GM12891 (cell line): Measurements from ENCODE around the gene ERFL.

Experiments
- DNase-seq: peaks from one replicate; pipeline ENCODE4 v3.0.0; 2011; ENCODE audit warnings: low spot score; ENCODE audit not compliant: insufficient read length
- FAIRE-seq: peaks from 2 replicates; lab custom pipeline; 2011; peaks lifted over from hg19 to GRCh38; lab: Jason Lieb, UNC
- PAX5 ChIP-seq: IDR thresholded peaks from 2 replicates; pipeline ENCODE4 v1.6.1; 2011; ENCODE audit warnings: low read length, moderate library complexity, mild to moderate bottlenecking; ENCODE audit not compliant: insufficient read depth, severe bottlenecking
- POLR2A ChIP-seq: IDR thresholded peaks from 2 replicates; pipeline ENCODE4 v1.6.1; 2011; ENCODE audit warnings: low read depth, low read length, control low read depth
- POLR2AphosphoS5 ChIP-seq: IDR thresholded peaks from 2 replicates; pipeline ENCODE4 v1.6.1; 2011; ENCODE audit warnings: low read depth, low read length, control low read depth
- POU2F2 ChIP-seq: IDR thresholded peaks from 2 replicates; pipeline ENCODE4 v1.6.1; 2011; ENCODE audit warnings: low read depth, mild to moderate bottlenecking, control low read depth, low read length, moderate library complexity
- SPI1 ChIP-seq: IDR thresholded peaks from 2 replicates; pipeline ENCODE4 v1.6.1; 2011; ENCODE audit warnings: low read depth, low read length, control low read depth
- TAF1 ChIP-seq: IDR thresholded peaks from 2 replicates; pipeline ENCODE4 v1.6.1; 2011; ENCODE audit warnings: low read depth, low read length, control low read depth

The ERFL gene

DNA sequence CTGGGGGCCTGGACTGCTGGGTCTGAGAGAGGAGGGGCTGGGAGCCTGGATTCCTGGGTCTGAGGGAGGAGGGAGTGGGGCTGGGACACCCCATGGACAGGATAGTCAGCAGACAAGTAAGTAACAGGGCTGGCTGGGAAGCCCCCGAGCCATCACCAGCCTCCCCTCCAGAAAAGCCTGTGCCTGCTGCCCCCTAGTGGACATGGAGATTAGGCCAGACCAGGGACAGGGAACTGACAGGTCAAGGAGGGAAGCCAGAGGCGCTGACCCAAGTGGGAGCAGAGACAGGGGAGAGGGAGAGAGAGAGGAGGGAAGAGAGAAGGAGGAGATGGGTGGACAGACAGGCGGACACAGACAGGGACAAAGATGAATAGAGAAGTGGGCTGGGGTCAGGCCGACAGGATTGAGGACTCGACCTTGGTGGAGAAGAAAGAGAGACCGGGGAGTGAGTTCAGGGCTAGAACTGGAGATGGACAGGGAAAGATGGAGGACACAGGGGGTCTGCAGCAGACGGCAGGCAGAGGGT lies 6.7 kb upstream of the ERFL start:
- DNase-seq: no peak
- FAIRE-seq: peak; percentile 92
- TF ChIP-seq POLR2AphosphoS5: no peak

GRCh38 chr19:41933693-41934426 lies 5.6 kb upstream of the ERFL start:
- peak; percentile 33 for FAIRE-seq
- DNase-seq: no peak
- TF ChIP-seq POLR2AphosphoS5 (no peak), SPI1 (peak; percentile 2; the same call in 1 of the 2 replicates), PAX5 (no peak)

DNA sequence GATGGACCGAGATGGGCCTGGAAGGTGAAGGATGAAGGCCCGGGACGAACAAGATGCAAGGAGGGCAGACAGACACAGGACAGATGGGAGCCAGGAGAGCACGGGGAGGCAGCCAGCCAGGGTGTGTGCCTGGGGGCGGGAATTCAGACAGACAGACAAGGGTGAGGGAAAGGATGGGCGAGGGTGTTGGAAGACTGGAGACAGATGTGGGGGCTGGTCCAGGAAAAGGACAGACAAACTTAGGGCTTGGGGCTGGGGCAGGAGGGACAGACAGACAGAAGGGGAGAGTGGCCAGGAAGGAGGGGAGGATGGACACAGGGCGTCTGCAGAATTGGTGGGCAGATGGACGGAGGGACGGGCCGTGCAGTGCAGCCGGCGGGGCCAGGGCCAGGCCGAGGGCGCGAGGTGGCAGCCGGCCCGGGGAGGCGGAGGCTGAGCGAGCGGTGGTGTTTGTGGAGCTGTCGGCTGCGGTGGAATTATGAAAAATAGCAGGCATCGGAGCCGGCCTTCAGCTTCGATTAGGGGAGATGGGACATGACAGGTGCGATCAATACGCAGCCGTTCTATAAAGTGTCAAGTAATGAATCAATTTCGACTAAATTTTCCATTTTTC lies 4.6 kb upstream of the ERFL start:
- DNase-seq (no peak), FAIRE-seq (no peak)
- TF ChIP-seq POLR2AphosphoS5 (no peak), PAX5 (no peak)

DNA sequence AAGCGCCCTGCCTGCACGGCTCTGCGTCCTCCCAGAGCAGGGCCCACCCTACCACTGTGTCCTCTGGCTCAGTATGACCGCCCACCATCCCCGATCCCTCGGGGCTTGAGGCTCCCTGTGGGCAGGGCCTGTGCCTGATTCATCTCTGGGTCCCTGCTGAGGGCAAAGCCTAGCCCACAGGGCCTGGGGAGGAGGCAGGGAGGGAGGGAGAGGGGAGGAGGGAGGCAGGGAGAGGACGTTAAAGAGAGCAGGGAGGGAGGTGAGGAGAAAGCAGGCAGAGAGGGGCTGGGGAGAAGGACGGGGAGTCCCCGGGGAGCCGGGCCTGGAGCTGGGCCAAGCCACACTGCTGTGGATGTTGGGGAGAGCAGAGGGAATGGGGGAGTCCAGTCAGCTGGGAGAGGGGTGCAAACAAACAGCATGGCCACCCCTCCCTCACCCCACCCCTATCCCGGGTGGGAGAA lies 4.0 kb upstream of the ERFL start:
- FAIRE-seq (no peak), DNase-seq (no peak)
- TF ChIP-seq PAX5: no peak
- TF ChIP-seq POLR2A: no peak
- no peak for TF ChIP-seq TAF1

GRCh38 chr19:41930926-41931592 lies 2.8 kb upstream of the ERFL start:
- FAIRE-seq: no peak
- no peak for TF ChIP-seq POLR2AphosphoS5
- TF ChIP-seq POU2F2: no peak
- TF ChIP-seq SPI1: no peak
- no peak for TF ChIP-seq TAF1
- TF ChIP-seq POLR2A: no peak
- no peak for DNase-seq

- FAIRE-seq: peak; percentile 52
- peak; percentile 40; the same call in 1 of the 2 replicates for TF ChIP-seq SPI1
- no peak for TF ChIP-seq POLR2A
- no peak for TF ChIP-seq TAF1
- TF ChIP-seq POLR2AphosphoS5: no peak
- no peak for DNase-seq
These were observed 2.1 kb upstream of the ERFL start for GRCh38 chr19:41930322-41930722.

DNA sequence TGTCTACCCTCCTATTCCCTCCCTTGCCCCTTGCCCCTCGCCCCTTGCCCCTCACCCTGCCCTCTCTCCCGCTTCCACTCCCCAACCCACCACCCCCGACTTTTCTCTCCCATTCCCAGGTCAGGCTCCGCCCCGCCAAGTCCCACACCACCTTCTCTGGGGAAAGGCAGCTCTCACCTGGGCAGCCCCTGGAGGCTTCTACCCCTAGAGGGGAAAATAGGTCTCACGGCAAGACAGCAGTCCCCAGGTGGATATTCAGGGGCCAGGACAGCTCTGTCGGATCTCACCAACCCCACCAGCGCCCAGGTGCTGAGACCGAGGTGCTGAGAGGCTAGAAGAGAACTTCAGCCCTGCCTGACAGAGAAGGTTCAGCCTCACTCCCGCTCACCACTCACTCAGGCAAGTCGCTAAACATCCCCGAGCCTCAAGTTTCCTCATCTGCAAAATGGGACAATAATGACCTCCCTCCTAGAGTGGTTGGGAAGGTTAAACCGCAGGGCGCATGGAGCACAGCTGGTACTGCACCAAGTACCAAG lies 1.4 kb upstream of the ERFL start:
- DNase-seq (no peak), FAIRE-seq (no peak)
- TF ChIP-seq PAX5: no peak
- TF ChIP-seq SPI1: no peak

DNA sequence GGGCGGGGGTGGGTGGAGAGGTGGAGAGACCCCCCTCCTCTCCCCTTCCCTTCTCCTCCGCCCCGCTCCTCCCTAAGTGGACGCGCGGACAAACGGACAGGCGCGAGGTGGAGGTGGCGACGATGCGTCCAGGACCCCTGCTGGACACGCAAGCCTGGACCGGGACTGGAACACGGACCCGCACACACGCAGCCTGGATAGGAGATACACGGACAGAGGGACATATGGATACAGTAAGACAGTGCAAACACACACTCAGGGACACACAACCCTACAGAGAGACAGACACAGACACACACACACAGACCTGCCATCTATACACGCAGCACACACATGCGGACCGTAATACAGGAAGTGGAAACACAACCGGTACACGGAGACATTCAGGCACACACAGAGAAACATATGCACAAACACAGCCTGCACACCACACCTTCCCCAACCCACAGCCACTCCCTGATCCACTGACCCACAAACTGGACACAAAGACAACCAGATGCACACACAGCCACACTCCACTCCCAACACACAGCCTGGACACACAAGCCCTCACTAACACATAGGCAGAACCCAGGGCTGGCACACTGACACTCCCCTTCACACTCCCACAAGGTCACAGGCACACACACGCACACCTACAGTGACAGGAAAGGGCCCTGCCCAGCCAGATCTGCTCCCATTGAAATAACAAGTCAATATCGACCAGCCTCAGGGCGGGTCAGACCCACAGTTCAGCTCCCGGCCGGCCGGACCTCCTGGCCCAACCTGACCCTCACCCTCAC lies 696 bp upstream of the ERFL start:
- DNase-seq (no peak), FAIRE-seq (peak; percentile 98)
- TF ChIP-seq TAF1: no peak
- TF ChIP-seq POLR2A: no peak
- peak; percentile 85 for TF ChIP-seq SPI1
- TF ChIP-seq POU2F2: no peak
- no peak for TF ChIP-seq POLR2AphosphoS5

DNA sequence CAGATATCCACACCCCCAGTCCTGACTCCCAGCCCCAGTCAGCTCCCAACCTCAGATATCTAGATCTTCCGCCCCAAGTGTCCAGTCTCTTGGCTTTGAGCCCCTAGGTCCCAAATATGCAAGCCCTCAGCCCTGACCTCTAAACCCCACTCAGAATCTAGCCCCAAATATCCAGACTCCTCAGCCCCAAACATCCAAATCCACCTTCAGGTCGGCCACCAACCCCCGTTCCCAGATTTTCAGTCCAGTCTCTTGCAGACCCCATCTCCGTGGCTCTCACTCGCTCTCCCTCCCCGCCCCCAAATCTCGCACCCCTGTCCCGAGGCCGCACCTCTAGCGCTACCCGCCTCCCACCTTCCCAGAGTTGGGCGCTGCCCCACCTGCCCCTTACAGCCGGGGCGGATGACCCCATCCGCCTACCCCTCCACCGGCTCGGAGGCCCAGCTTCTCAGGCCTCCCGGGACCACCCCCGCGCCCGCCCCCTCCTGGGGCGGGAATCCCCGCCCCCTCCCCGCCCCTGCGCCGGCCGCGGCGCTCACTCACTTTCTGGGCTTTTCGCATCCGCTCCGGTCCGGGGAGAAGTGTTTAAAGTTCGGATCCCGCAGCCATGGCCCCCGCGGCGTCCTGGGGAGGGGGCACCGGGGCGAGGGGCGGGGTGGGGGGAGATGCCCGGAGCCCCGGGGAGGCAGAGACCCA lies 604 bp downstream of the ERFL start:
- TF ChIP-seq PAX5 (no peak), POLR2AphosphoS5 (no peak), POU2F2 (no peak), TAF1 (no peak), SPI1 (no peak), POLR2A (no peak)
- FAIRE-seq: no peak
- DNase-seq: no peak

DNA sequence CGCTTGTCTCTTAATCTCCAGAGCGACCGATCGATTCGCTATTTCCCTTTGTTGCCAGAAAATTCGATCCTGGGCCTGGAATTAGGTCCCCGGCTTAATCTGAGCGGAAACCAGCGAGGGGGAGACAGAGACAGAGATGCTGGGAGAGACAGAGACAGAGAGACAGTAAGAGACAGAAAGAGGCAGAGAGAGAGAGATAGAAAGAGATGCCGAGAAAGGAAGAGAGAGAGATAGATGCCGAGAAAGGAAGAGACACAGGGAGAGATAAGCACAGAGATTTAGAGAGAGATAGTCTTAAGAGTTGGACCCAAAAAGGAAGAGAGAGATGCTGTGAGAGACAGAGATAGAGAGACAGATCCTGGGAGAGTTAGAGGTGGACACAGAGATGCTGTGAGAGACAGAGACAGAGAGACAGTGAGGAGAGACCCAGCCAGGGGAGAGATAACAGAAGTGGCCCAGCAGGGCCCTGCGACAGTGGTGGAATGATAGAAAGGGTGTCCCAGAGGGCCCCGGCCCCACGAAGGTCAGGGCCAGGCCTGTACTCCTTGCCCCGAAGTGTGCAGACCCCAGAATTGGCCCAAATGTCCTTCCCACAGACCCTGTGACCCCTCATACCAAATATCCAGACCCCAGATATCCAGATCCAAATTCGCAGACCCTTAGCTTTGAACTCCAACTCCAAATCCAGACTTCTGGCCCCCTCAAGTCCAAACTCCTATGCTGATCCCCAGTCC lies 1.3 kb downstream of the ERFL start:
- DNase-seq (no peak), FAIRE-seq (no peak)
- TF ChIP-seq PAX5 (no peak), TAF1 (no peak), SPI1 (no peak), POU2F2 (no peak), POLR2A (no peak), POLR2AphosphoS5 (no peak)
